LNCAP (cell line): ENCODE data around the gene ARID1B.

Source experiments
- CTCF ChIP-seq: fragments of 450-650 bp; IDR thresholded peaks from 2 replicates; pipeline ENCODE4 v1.5.1; 2017; ENCODE audit warnings: mild to moderate bottlenecking

The ARID1B gene

DNA sequence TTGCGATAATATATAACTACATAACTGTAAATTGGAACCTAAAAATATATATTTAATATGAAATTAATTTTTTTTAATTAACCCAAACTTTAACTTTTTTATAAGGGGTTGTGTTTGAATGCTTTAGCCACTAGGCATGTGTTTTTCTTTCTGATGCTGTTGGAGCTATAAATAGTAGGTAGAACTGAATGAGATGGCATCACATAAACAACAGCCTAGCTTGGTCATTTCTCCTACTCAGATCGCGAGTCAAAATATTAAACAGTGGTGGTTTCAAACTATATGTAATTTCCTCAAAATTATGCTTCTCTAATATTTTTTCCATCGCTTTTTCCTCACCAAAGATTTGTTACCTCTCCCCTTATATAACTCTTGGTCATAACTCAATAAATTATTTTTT, 243.2 kb downstream of the ARID1B start:
- no peak for TF ChIP-seq CTCF

DNA sequence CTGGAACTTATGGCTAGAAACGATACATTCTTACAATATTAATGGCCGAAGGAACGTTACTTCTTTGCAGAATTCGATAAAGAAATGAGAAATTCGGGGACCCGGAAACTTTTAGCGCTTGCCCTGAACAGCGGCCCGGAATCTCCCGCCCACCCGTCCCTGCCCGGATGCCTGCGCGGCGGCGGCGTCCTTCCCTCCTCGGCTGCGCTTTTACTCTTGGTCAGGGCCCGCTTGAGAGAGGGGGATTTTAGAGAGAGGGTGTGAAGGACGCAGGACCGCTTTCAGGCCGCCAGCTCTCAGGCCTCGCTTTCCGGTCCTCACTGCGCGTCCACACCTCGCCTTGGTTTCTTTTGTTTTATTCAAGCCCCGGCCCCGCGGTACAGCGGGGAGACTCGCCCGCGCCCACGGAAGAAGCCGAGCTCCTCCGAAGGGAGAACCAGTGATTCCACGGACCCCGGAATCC, 243.7 kb downstream of the ARID1B start:
- TF ChIP-seq CTCF = no peak

DNA sequence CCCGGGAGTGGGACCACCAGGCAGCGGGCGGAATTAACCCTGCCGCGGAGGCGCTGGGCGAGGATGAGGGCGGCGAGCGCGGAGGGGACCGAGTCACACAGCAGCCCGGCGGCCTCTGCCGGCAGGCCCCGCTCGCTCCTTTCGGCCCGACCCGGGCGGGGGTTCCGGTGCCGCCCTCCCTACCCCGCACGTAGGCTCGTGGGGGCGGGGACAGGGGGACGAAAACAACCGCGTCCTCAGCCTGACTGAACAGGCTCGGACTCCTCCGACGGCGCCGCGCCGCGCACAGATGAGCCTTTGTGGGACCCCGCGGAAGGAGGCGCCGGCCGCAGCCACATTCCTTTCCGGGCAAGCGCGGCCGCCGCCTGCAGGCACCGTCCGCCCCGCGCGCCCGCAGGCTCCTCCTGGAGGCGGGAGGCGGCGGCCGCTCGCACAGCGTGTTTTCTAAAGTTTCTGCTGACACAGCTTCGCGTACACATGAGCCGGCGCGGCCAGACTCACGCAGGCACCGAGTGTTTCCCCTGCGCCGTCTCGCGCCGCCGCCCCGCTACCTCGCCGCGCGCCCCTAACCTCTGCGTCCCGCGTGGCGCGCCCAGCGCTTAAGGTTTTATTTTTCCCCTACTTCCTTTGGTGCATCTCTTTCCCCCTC, 244.3 kb downstream of the ARID1B start:
- peak; percentile 55 for TF ChIP-seq CTCF

- no peak for TF ChIP-seq CTCF
Observed at GRCh38 chr6:157021993-157022740, 245.0 kb downstream of the ARID1B start.

- no peak for TF ChIP-seq CTCF
Observed at GRCh38 chr6:157023958-157024357, 246.8 kb downstream of the ARID1B start.

GRCh38 chr6:157024745-157025144, 247.6 kb downstream of the ARID1B start:
- no peak for TF ChIP-seq CTCF

- TF ChIP-seq CTCF = no peak
Observed at GRCh38 chr6:157025437-157025836, 248.3 kb downstream of the ARID1B start.
